NCI-H1417 treated with DMSO at 0.1 percent for 48 hours (cell line): ENCODE measurements around the gene DIP2A.

Experiments
- DNase-seq: peaks from one replicate; lab custom pipeline; 2025; lab: John Stamatoyannopoulos, UW

DIP2A gene

GRCh38 chr21:46597031-46597430, 138.3 kb downstream of the DIP2A start:
- DNase-seq: no peak

- DNase-seq: no peak
These were observed 139.2 kb downstream of the DIP2A start for GRCh38 chr21:46597896-46598343.

- DNase-seq: no peak
These were observed 140.2 kb downstream of the DIP2A start for GRCh38 chr21:46598581-46599572.

- DNase-seq: no peak
These were observed 141.6 kb downstream of the DIP2A start for GRCh38 chr21:46600305-46600704.

GRCh38 chr21:46600978-46601377, 142.3 kb downstream of the DIP2A start:
- no peak for DNase-seq

- DNase-seq: no peak
These were observed 144.5 kb downstream of the DIP2A start for GRCh38 chr21:46603228-46603627.

- peak; percentile 4 for DNase-seq
These were observed 145.8 kb downstream of the DIP2A start for GRCh38 chr21:46604329-46604974.

GRCh38 chr21:46604975-46605766, 146.5 kb downstream of the DIP2A start, which contains the start of gene S100B:
Gene S100B, minus strand, starts transcription at chr21:46605082. Its CDS starts 2,667 bp downstream, at chr21:46602415.
- DNase-seq: peak; percentile 6

GRCh38 chr21:46605767-46606426, 147.2 kb downstream of the DIP2A start:
- no peak for DNase-seq

GRCh38 chr21:46606427-46606813, 147.7 kb downstream of the DIP2A start:
- no peak for DNase-seq

GRCh38 chr21:46607636-46608035, 148.9 kb downstream of the DIP2A start:
- DNase-seq: no peak

GRCh38 chr21:46608672-46609111, 150.0 kb downstream of the DIP2A start:
- DNase-seq: no peak

- no peak for DNase-seq
These were observed 151.5 kb downstream of the DIP2A start for GRCh38 chr21:46610018-46610701.

- no peak for DNase-seq
These were observed 154.7 kb downstream of the DIP2A start for GRCh38 chr21:46613391-46613790.

GRCh38 chr21:46616050-46616449, 157.4 kb downstream of the DIP2A start:
- DNase-seq: no peak

- no peak for DNase-seq
These were observed 158.0 kb downstream of the DIP2A start for GRCh38 chr21:46616656-46617055.

- no peak for DNase-seq
These were observed 158.8 kb downstream of the DIP2A start for GRCh38 chr21:46617267-46618051.

- DNase-seq: no peak
These were observed 160.2 kb downstream of the DIP2A start for GRCh38 chr21:46618738-46619379.
